Body of pancreas (tissue), 4 donors: ENCODE results near the gene DNAJC18. TPM values are rescaled to one million over a fixed set of nuclear protein-coding genes. Genes with fewer than 3 reads are reported as not detected.
A peak's percentile ranks its signal among the peaks of the same experiment; 100 is the strongest.

Experiments used
- ATAC-seq: fragments of 150-250 bp; one replicate; pipeline ENCODE4 v1.9.1; 2016
- DNase-seq, 4 donors: peaks; one replicate each; pipeline ENCODE4 v3.0.0-alpha.2; 2019
- H3K27ac ChIP-seq, 4 donors: fragments of 200-600 bp; sonication (generic); 1 replicate in 3 of 4; 2 replicates in 1 of 4; pipeline versions ENCODE4 v1.5.1 to v1.6.1; 2016 to 2019; ENCODE audit warnings: mild to moderate bottlenecking in 1 of 4, mixed read lengths in 1 of 4, moderate library complexity in 1 of 4
- H3K27me3 ChIP-seq, 2 donors: fragments of 200-600 bp; sonication (generic); one replicate each; pipeline ENCODE4 v1.6.0; 2016; ENCODE audit warnings: mild to moderate bottlenecking in 1 of 2
- H3K36me3 ChIP-seq, 2 donors: fragments of 200-600 bp; sonication (generic); replicated peaks in 1 of 2; 2 replicates each; pipeline ENCODE4 v1.5.1; 2016; ENCODE audit warnings: low read depth in 2 of 2; ENCODE audit not compliant: insufficient read depth in 1 of 2
- H3K4me1 ChIP-seq: fragments of 200-600 bp; sonication (generic); one replicate; pipeline ENCODE4 v1.6.0; 2016
- H3K4me3 ChIP-seq, 2 donors: fragments of 200-600 bp; sonication (generic); 1 replicate in 1 of 2; 2 replicates in 1 of 2; pipeline ENCODE4 v1.5.1; 2016 to 2019
- H3K9me3 ChIP-seq, 3 donors: fragments of 200-600 bp; sonication (generic); 1 replicate in 2 of 3; 2 replicates in 1 of 3; pipeline ENCODE4 v1.5.1; 2016
- POLR2A ChIP-seq, 3 donors: fragments of 450-650 bp; IDR thresholded peaks; one replicate each; pipeline ENCODE4 v1.6.1; 2016; ENCODE audit warnings: antibody characterized with exemption in 3 of 3, mild to moderate bottlenecking in 2 of 3
- WGBS, 2 donors: methylation state at CpG; one replicate each; pipeline ENCODE4 v1.1.5; 2017; 5-methylcytosine and 5-hydroxymethylcytosine counted together
- intact Hi-C: fragments of 100-400 bp; cut with DNase I; formaldehyde crosslinking; loops from one replicate; pipeline ENCODE4 v1.15.1; 2023
- total RNA-seq, 2 donors: library from RNA; depleted of rRNA; stranded (reverse); fragments of >200 nt; gene quantifications; one replicate each; pipeline ENCODE4 v1.1.0, GENCODE V29; 2016
- TF ChIP-seq, protein P1 (sequence below), 7 experiments: fragments of 450-650 bp in 4 of 7; fragments of 200-600 bp in 3 of 7; sonication (generic) in 3 of 7; IDR thresholded peaks; one replicate each; pipeline ENCODE4 v1.5.1; 2016 to 2019; ENCODE audit warnings: antibody characterized with exemption in 7 of 7

The DNAJC18 gene
- total RNA-seq, 2 donors from 2014 or later: 1.6 to 3.0 TPM

DNA sequence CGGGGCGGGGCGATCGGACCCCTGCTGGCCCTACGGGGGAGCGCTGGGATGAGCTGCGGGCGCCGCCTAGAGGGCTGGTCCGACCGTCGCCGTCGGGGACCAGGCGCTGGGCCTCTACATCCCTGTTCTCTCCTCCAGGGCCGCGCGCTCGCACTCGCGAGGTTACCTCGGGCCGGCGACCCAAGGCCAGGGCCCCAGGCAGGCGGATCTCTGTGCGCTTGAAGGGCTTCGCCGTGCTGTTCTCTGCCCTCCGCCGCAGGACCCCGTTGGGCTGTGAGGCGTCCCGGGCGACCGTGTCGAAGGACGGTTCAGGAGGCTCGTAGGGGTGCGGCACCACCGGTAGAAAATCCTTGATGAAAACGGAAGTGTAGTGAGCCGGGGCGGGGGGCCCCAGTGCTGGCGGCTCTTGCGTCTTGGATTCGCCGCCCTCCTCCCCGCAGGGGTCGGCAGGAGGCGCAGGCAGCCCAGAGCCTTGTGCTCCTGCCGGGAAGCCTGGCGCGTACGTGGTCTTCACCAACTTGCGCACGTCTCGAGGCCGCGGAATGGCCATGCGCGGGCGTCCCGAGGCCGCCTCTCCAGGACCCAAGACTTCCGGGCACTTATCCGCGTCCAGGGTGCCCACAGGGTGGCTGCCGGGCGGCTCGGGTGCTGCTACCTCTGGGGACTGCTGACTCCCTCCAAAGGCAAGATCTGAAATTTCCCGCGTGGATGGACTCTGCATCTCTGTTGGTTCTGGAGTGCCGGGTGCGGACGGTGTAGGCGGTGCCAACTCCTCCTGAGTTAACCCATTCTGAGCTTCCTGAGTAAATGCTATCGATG is 46.4 kb downstream of the DNAJC18 start:
- Histone ChIP-seq H3K9me3 (no peaks in the 10 kb centered on the region), H3K27me3 (peaks cover 0 to 11% of the 10 kb centered on the region in 2 donors), H3K36me3 (no peaks in the 10 kb centered on the region), H3K4me1 (peaks cover 37% of the 10 kb centered on the region), H3K4me3 (peak overlapping the region; percentile 9 to 25), H3K27ac (no peak overlapping the region)
- TF ChIP-seq, protein P1, sequence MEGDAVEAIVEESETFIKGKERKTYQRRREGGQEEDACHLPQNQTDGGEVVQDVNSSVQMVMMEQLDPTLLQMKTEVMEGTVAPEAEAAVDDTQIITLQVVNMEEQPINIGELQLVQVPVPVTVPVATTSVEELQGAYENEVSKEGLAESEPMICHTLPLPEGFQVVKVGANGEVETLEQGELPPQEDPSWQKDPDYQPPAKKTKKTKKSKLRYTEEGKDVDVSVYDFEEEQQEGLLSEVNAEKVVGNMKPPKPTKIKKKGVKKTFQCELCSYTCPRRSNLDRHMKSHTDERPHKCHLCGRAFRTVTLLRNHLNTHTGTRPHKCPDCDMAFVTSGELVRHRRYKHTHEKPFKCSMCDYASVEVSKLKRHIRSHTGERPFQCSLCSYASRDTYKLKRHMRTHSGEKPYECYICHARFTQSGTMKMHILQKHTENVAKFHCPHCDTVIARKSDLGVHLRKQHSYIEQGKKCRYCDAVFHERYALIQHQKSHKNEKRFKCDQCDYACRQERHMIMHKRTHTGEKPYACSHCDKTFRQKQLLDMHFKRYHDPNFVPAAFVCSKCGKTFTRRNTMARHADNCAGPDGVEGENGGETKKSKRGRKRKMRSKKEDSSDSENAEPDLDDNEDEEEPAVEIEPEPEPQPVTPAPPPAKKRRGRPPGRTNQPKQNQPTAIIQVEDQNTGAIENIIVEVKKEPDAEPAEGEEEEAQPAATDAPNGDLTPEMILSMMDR (IDR thresholded peaks at IDR 0.05): peak in 6 of 7 experiments; percentile 25 to 62 (median 38)
- no peak for TF ChIP-seq POLR2A (IDR thresholded peaks at IDR 0.05)
- intact Hi-C loops: no loop called here
- WGBS, 2 donors: 4 to 5% methylated on average over 10 to 69 of the region's 77 CpGs
- DNase-seq (peak; percentile 38 to 51 (median 46)), ATAC-seq (peak; percentile 22)

DNA sequence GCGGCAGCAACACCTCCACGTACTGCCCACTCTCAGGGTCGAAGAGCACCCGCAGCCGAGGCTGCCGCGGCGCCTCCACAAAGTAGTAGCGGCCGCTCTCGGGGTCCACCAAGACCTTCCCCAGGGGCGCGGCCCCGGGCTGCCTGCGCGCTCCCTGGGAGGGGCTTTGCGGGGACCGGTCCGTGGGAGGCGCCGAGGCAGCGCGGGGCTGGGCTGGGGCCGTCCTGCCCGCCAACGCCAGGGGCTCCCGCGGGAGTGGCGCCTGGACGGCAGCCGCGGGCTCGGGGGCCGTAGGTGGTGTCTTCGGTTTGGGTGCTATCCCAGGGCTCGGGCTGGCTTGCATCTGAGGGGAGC is 47.0 kb downstream of the DNAJC18 start:
- H3K27me3 ChIP-seq: peaks cover 0 to 11% of the 10 kb centered on the region in 2 donors
- no peak for ATAC-seq
- no peak for DNase-seq
- intact Hi-C loops: no loop called here
- no peak overlapping the region for H3K4me3 ChIP-seq
- H3K27ac ChIP-seq: no peak overlapping the region
- no peaks in the 10 kb centered on the region for H3K36me3 ChIP-seq
- peaks cover 40% of the 10 kb centered on the region for H3K4me1 ChIP-seq
- 10% methylated on average over 36 of the region's 36 CpGs; no CpG with 5 or more reads in 1 of the 2 donors for WGBS, 2 donors
- TF ChIP-seq, protein P1 (IDR thresholded peaks at IDR 0.05): no peak
- TF ChIP-seq POLR2A (IDR thresholded peaks at IDR 0.05): no peak
- no peaks in the 10 kb centered on the region for H3K9me3 ChIP-seq

DNA sequence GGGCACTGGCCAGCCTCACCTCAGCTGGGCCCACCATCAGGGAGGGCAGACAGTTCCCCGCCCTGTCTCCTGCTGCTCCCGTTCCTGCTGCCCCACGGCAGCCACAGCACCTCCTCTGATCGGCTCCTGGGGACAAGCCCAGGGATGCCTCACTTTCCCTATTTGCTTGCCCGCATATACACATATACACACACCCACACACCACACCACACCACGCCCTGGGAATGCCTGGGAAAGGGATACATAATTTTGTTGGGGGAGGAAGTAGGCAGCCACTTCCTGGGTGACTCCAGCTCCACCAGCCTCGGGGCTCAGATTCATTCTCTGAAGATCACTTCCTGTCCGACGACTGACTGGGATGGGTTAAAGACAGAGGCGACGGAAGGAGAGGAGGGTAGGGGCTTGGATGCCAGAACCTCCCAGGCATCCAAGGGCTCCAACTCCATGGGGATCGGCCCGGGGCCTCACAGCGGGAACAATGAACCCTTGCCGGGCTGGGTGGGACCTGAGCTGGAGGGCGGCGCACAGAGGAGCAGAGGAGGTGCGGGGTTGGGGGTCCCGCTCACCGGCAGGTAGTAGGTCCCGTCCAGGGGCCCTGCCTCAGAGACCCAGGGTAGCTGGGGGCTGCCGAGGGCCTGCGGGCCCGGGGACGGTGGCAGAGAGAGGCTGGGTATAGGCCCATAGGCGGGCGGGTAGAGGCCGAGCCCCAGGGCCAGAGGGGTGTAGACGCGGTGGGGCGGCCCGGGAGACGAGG is 47.6 kb downstream of the DNAJC18 start:
- peaks cover 40% of the 10 kb centered on the region for H3K4me1 ChIP-seq
- no peaks in the 10 kb centered on the region for H3K9me3 ChIP-seq
- WGBS, 2 donors: 61 to 67% methylated on average over 27 to 33 of the region's 33 CpGs
- intact Hi-C loops: no loop called here
- H3K27ac ChIP-seq: no peak overlapping the region
- H3K4me3 ChIP-seq: no peak overlapping the region
- TF ChIP-seq, protein P1 (IDR thresholded peaks at IDR 0.05): no peak
- DNase-seq (no peak), ATAC-seq (no peak)
- H3K36me3 ChIP-seq: no peaks in the 10 kb centered on the region
- peaks cover 0 to 11% of the 10 kb centered on the region in 2 donors for H3K27me3 ChIP-seq

DNA sequence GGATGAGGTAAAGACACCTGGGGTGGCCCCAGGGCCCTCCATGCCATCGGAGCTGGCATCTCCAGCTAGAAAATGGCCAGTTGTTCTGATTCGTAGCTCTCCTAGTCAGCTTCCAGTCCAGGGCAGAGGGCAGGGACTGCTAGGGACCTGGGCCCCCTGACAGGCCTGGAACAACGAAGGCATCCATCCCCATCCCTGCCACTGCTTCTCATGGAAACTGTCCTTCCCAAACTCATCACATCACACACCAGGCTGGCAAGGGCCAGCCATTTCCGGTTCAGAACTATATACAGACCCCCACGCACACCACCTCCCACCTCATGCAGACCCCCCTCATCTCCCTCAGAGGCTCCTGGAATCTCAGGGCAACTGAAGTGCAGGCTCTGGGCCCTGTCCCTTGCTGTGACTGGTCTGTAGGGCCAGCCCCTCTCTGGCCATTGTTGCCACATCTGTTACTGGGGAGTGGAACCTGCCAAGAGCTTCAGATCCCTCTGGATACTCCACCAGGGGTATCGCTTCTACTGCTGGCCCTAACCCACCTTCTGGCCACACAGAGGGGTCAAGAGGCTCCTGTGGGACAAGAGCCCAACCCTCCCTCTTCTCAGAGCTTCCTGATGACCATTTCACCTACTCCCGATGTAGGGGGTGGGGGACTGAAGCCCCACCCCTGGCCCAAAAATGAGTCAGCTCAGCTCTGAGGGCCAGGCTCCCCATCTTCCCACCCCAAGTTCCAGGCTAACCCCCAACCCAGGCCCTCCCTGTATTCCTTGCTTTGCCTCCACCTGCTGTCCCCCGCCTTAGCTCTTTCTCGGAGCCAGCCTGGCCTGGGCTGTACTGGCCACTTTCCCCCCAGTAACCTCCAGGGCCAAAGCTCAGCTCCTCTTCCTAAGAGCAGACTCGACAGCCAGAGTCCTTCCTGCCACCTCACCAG is 48.4 kb downstream of the DNAJC18 start:
- no peak for TF ChIP-seq POLR2A (IDR thresholded peaks at IDR 0.05)
- TF ChIP-seq, protein P1 (IDR thresholded peaks at IDR 0.05): no peak
- H3K4me1 ChIP-seq: peaks cover 40% of the 10 kb centered on the region
- no peak for ATAC-seq
- 81 to 84% methylated on average over 7 to 10 of the region's 10 CpGs for WGBS, 2 donors
- intact Hi-C loops: no loop called here
- no peaks in the 10 kb centered on the region for H3K36me3 ChIP-seq
- H3K4me3 ChIP-seq: no peak overlapping the region
- H3K27ac ChIP-seq: no peak overlapping the region
- no peaks in the 10 kb centered on the region for H3K9me3 ChIP-seq
- no peak for DNase-seq
- H3K27me3 ChIP-seq: peaks cover 0 to 11% of the 10 kb centered on the region in 2 donors
